K562 (cell line): ENCODE data around the gene ANXA3. TPM values are rescaled to one million over a fixed set of nuclear protein-coding genes. Genes with fewer than 3 reads are reported as not detected.

ENCODE experiments used
- CREM ChIP-seq: IDR thresholded peaks from 2 replicates; pipeline ENCODE4 v1.6.1; 2014; ENCODE audit warnings: antibody characterized with exemption, low read depth
- EHMT2 ChIP-seq: fragments of 450-650 bp; IDR thresholded peaks from 2 replicates; pipeline ENCODE4 v1.6.1; 2018; ENCODE audit warnings: antibody characterized with exemption
- PCBP2 ChIP-seq: fragments of 200-400 bp; formaldehyde crosslinking; IDR thresholded peaks from 2 replicates; pipeline ENCODE4 v1.6.1; 2018; ENCODE audit warnings: low read length, low read depth, mild to moderate bottlenecking, moderate library complexity; ENCODE audit not compliant: poor library complexity, severe bottlenecking
- POLR2H ChIP-seq: IDR thresholded peaks from 2 replicates; pipeline ENCODE4 v1.6.1; 2016; ENCODE audit warnings: missing genetic modification characterization, low read depth, mild to moderate bottlenecking, control low read depth, missing compliant biosample characterization, moderate library complexity
- RAD21 ChIP-seq, 2 experiments: fragments of 250-450 bp in 1 of 2; fragments of 450-650 bp in 1 of 2; sonication (Bioruptor Pico) in 1 of 2; formaldehyde crosslinking in 1 of 2; IDR thresholded peaks in 1 of 2; conservative IDR thresholded peaks in 1 of 2; 2 replicates each; pipeline versions ENCODE4 v1.4.0 to v1.8.0; 2020 to 2022; ENCODE audit warnings: mild to moderate bottlenecking in 2 of 2, moderate library complexity in 1 of 2
- RUNX1 ChIP-seq: sonication (generic); IDR thresholded peaks from 2 replicates; pipeline ENCODE4 v1.6.1; 2016; ENCODE audit warnings: antibody characterized with exemption, low read depth
- TAF9B ChIP-seq: fragments of 450-650 bp; IDR thresholded peaks from 2 replicates; pipeline ENCODE4 v1.6.1; 2018; ENCODE audit warnings: mild to moderate bottlenecking; ENCODE audit not compliant: partially characterized antibody
- TCFL5 ChIP-seq: fragments of 250-450 bp; sonication (Bioruptor Pico); conservative IDR thresholded peaks from 2 replicates; pipeline ENCODE4 v1.6.1; 2021; ENCODE audit warnings: mild to moderate bottlenecking, moderate library complexity, matching md5 sums
- ZNF121 ChIP-seq: sonication (generic); formaldehyde crosslinking; conservative IDR thresholded peaks from 2 replicates; pipeline ENCODE4 v1.8.0; 2022; ENCODE audit warnings: missing genetic modification reagents
- polyA plus RNA-seq, 8 experiments: library from polyadenylated mRNA; depleted of rRNA in 4 of 8; stranded (reverse) in 5 of 8; unstranded in 3 of 8; fragments of >200 nt; fragmentation: Nextera tagmentation in 2 of 8; fragmentation: Illumina TruSeq in 1 of 8; extraction: Ambion mirVana in 2 of 8; extraction: Trizol in 1 of 8; gene quantifications; 2 replicates each; pipeline versions ENCODE4 v1.2.1 to v1.2.3, GENCODE V29; 2011 to 2014; ENCODE audit warnings: inconsistent platforms in 1 of 8, missing spikeins in 1 of 8
- total RNA-seq, 7 experiments: library from RNA; depleted of rRNA in 6 of 7; stranded (reverse); fragments of >200 nt in 6 of 7; fragmentation: Illumina TruSeq in 2 of 7; extraction: Trizol in 2 of 7; gene quantifications; 2 replicates each; pipeline versions ENCODE4 v1.2.1 to v1.2.3, GENCODE V29; 2011 to 2021; ENCODE audit warnings: low replicate concordance in 1 of 7
- TF ChIP-seq, protein P1 (sequence below): fragments of 450-650 bp; IDR thresholded peaks from 2 replicates; pipeline ENCODE4 v1.6.1; 2016; ENCODE audit warnings: low read depth
- TF ChIP-seq, protein P2 (sequence below): IDR thresholded peaks from 3 replicates; pipeline ENCODE4 v1.6.1; 2011; ENCODE audit warnings: borderline replicate concordance, mild to moderate bottlenecking, moderate library complexity; ENCODE audit not compliant: insufficient read length; ENCODE audit errors: extremely low read depth
- TF ChIP-seq, protein P3 (sequence below): fragments of 250-450 bp; sonication (Bioruptor Pico); IDR thresholded peaks from 2 replicates; pipeline ENCODE4 v1.4.0; 2020; ENCODE audit warnings: borderline replicate concordance

ANXA3 gene
- total and polyA plus RNA-seq, 9 of the 15 experiments (the other 6 are each of a cell fraction or from before 2014, with no cell fraction given) = 6.3 to 15.5 (median 9.8) TPM

DNA sequence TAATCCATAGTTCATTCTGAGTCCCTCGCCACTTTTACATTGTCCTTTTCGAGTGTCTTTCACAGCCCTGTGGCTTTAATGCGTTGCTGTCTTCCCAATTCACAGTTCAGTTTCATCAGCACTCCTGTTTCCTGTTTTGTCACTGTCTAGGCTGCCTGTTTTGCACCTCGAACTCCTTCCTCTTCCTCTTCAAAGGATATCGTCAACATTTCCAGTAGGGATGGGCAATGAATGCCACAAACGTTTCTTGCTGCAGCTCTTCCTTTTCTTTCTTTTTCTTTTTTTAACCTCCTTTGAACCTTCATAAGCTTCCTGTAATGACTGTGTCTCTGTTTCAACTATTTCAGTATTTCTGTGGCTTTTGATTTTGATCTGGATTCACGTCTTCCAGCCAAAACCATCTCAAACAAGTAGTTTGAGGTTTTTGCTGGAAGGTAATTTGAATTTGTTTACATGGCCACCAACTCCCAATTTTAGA, 105.4 kb downstream of the ANXA3 start (continued):
- TF ChIP-seq, protein P1, sequence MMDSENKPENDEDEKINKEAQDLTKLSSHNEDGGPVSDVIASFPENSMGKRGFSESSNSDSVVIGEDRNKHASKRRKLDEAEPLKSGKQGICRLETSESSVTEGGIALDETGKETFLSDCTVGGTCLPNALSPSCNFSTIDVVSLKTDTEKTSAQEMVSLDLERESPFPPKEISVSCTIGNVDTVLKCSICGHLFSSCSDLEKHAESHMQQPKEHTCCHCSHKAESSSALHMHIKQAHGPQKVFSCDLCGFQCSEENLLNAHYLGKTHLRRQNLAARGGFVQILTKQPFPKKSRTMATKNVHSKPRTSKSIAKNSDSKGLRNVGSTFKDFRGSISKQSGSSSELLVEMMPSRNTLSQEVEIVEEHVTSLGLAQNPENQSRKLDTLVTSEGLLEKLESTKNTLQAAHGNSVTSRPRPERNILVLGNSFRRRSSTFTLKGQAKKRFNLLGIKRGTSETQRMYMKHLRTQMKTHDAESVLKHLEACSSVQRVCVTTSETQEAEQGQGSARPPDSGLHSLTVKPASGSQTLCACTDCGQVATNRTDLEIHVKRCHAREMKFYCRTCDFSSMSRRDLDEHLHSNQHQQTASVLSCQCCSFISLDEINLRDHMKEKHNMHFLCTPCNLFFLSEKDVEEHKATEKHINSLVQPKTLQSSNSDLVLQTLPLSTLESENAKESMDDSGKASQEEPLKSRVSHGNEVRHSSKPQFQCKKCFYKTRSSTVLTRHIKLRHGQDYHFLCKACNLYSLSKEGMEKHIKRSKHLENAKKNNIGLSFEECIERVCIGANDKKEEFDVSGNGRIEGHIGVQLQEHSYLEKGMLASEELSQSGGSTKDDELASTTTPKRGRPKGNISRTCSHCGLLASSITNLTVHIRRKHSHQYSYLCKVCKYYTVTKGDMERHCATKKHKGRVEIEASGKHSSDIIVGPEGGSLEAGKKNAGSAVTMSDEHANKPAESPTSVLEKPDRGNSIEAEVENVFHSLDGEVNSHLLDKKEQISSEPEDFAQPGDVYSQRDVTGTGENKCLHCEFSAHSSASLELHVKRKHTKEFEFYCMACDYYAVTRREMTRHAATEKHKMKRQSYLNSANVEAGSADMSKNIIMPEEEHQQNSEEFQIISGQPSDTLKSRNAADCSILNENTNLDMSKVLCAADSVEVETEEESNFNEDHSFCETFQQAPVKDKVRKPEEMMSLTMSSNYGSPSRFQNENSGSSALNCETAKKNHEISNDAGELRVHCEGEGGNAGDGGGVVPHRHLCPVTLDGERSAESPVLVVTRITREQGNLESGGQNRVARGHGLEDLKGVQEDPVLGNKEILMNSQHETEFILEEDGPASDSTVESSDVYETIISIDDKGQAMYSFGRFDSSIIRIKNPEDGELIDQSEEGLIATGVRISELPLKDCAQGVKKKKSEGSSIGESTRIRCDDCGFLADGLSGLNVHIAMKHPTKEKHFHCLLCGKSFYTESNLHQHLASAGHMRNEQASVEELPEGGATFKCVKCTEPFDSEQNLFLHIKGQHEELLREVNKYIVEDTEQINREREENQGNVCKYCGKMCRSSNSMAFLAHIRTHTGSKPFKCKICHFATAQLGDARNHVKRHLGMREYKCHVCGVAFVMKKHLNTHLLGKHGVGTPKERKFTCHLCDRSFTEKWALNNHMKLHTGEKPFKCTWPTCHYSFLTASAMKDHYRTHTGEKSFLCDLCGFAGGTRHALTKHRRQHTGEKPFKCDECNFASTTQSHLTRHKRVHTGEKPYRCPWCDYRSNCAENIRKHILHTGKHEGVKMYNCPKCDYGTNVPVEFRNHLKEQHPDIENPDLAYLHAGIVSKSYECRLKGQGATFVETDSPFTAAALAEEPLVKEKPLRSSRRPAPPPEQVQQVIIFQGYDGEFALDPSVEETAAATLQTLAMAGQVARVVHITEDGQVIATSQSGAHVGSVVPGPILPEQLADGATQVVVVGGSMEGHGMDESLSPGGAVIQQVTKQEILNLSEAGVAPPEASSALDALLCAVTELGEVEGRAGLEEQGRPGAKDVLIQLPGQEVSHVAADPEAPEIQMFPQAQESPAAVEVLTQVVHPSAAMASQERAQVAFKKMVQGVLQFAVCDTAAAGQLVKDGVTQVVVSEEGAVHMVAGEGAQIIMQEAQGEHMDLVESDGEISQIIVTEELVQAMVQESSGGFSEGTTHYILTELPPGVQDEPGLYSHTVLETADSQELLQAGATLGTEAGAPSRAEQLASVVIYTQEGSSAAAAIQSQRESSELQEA = 0 out of 2 replicates have a peak, but pooled peaks have one; percentile 21
- TF ChIP-seq, protein P2, sequence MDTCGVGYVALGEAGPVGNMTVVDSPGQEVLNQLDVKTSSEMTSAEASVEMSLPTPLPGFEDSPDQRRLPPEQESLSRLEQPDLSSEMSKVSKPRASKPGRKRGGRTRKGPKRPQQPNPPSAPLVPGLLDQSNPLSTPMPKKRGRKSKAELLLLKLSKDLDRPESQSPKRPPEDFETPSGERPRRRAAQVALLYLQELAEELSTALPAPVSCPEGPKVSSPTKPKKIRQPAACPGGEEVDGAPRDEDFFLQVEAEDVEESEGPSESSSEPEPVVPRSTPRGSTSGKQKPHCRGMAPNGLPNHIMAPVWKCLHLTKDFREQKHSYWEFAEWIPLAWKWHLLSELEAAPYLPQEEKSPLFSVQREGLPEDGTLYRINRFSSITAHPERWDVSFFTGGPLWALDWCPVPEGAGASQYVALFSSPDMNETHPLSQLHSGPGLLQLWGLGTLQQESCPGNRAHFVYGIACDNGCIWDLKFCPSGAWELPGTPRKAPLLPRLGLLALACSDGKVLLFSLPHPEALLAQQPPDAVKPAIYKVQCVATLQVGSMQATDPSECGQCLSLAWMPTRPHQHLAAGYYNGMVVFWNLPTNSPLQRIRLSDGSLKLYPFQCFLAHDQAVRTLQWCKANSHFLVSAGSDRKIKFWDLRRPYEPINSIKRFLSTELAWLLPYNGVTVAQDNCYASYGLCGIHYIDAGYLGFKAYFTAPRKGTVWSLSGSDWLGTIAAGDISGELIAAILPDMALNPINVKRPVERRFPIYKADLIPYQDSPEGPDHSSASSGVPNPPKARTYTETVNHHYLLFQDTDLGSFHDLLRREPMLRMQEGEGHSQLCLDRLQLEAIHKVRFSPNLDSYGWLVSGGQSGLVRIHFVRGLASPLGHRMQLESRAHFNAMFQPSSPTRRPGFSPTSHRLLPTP = no peak
- TF ChIP-seq CREM (no peak), TAF9B (peak; percentile 48), PCBP2 (no peak), EHMT2 (peak; percentile 65; the same call in 1 of the 2 replicates), RUNX1 (no peak), ZNF121 (CRISPR knock-in tag) (no peak), RAD21 (CRISPR knock-in tag; conservative IDR thresholded peaks at IDR 0.05 in 1 of 2, IDR thresholded peaks at IDR 0.05 in 1 of 2) (0 out of 4 replicates have a peak, but pooled peaks of 1 of the 2 experiments have one; percentile 9), POLR2H (tag) (peak; percentile 75), TCFL5 (no peak)
- TF ChIP-seq, protein P3, sequence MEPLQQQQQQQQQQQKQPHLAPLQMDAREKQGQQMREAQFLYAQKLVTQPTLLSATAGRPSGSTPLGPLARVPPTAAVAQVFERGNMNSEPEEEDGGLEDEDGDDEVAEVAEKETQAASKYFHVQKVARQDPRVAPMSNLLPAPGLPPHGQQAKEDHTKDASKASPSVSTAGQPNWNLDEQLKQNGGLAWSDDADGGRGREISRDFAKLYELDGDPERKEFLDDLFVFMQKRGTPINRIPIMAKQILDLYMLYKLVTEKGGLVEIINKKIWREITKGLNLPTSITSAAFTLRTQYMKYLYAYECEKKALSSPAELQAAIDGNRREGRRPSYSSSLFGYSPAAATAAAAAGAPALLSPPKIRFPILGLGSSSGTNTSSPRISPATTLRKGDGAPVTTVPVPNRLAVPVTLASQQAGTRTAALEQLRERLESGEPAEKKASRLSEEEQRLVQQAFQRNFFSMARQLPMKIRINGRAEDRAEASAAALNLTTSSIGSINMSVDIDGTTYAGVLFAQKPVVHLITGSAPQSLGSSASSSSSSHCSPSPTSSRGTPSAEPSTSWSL (CRISPR knock-in tag) = no peak
